GF-D8 (cell line): ENCODE results near the gene CSKMT.
"Not testable (repeated sequence)": the region's sequence is repeated elsewhere in the genome, so short reads cannot be mapped to it uniquely, and the experiment has no call there.

Source experiments
- DNase-seq: peaks from one replicate; lab custom pipeline; 2025; lab: John Stamatoyannopoulos, UW

CSKMT gene, protein sequence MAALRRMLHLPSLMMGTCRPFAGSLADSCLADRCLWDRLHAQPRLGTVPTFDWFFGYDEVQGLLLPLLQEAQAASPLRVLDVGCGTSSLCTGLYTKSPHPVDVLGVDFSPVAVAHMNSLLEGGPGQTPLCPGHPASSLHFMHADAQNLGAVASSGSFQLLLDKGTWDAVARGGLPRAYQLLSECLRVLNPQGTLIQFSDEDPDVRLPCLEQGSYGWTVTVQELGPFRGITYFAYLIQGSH

DNA sequence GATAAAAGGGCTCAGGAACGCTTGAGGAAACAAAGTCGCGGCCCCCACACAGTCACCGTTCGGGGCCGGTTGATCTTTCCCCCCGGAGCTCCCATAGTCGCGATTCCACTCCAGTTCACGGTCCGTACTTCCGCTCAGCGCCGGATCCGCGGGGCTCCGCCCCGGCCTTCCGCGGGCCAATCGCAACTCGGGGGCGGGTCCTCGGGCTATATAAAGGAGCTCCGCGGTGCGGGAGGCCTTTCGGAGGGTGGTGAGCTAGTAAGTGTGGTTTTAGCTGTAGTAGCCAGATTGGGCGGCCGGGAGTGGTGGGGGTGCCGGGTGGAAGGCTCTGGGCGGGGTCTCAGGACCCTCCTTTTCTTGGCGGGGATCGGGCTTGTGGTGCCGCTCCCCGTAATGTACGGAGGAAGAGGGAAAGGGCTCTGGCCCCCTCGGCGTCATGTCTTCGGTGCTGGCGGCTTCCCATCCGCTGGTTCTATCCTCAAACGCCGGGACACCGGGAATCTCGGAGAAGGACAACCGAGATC, at the start of gene CSKMT, which contains the start of gene C11orf98:
Gene CSKMT (plus strand): TSS at position 238 of the 524 bp plus-strand sequence. CDS start 568 bp downstream, outside the sequence.
Gene C11orf98 (minus strand): TSS at position 136 of the 524 bp plus-strand sequence. CDS start 41 bp downstream, at position 95.
- peak; percentile 78 for DNase-seq

DNA sequence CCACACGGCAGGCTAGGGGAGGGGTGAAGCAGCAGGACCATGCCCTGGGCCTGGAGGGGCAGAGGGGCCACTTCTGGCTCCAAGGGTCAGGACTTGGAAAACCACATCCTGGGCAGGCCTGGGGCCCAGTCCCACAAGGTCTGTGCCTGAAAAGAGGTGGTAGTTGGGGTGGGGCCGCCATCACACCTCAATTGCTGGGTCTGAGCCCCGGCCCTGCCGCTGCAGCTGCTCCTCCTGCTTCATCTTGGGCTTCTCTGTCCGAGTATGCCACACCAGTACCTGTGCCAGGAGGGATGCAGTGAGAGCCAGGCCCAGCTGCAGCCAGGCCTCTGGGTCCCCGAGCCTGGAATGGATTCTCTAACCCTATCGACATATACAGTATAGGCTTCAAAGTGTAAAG, 49.6 kb upstream of the CSKMT start:
- no peak for DNase-seq

DNA sequence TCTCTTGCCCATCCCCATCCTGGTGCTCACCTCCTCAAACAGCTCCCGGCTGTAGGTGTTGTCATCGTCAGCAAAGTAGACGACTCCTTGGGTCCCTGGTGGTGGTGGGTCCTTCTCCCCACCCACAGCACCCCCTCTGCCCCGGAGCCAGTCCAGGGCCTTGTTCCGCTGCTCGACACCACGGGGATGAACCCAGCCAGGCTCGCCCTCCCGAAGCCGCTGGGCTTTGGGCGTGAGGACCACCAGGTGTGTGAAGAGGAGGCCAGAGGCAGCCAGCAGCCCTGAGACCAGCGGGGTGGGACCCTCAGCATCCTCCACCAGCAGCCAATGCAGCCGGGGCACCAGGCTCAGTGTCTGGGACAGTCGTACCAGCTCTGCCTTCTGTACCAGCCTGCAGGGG, 48.2 kb upstream of the CSKMT start:
- not testable (repeated sequence) for DNase-seq

DNA sequence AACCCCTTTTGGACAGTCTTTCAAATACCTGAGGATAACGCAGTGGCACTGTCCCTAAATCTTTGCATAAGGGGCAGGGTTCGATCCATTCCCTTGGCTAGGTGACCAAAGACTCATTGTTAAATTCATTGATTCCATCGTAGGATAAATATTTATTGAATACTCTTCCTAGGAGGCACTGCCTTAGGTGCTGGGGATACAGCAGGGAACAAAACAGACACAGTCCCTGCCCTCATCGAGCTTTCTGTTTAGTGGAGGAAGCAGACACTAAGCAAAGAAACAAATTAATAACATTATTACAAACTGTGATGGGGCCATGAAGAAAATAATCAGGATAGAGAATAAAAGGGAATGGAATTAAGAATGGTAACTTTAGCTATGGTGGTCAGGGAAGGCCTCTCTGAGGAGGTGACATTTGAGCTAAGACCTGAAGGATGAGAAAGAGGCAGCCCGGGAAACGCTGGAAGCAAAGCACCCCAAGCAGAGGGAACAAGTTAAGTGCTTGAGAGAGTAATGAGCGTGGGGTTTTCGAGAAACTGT, 44.0 kb upstream of the CSKMT start:
- no peak for DNase-seq

DNA sequence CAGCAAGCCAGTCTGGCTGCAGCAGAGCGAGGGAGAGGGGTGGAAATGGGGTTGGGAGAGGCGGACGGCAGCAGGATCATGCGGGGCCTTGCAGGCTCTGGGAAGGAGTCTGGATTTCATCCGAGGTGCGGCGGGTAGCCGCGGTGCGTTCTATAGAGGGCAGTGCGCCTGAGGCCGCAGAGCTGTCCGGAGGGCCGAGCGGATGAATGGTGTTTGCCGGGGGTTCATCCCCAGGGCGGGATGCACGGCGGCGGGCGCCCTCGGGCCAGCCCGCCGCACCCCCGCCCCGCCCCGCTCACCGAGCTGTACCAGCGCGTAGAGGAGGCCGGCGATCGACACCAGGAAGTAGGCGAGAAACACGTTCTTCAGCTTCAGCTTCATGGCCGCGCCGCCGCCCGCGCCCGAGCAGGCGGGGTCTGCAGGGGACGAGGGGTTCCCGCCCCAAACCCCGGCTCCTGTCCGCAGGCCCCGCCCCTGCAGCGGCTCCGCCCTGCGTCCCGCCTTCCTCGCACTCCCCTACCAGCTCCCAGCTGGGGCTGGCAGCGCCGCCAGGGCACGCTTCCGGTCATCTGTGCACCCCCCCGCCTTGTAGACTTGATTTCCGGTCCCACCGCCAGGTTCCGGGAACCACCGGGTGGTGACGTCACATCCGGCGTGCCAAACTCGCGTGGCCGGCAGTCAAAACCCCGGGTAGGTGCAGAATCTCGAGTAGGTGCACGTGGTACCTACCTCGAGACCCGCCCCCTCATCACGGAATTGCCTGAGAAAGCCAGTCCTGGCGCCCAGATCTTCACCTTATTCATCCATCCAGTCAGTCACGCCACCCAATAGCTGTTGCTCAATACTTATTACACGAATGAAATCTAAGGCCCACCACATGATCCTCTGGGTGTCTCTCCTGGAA, 43.3 kb upstream of the CSKMT start, which contains the start of gene B3GAT3:
Gene B3GAT3 (minus strand): TSS at position 420 of the 904 bp plus-strand sequence. CDS start 39 bp downstream, at position 381.
- DNase-seq, result peak; percentile 84

DNA sequence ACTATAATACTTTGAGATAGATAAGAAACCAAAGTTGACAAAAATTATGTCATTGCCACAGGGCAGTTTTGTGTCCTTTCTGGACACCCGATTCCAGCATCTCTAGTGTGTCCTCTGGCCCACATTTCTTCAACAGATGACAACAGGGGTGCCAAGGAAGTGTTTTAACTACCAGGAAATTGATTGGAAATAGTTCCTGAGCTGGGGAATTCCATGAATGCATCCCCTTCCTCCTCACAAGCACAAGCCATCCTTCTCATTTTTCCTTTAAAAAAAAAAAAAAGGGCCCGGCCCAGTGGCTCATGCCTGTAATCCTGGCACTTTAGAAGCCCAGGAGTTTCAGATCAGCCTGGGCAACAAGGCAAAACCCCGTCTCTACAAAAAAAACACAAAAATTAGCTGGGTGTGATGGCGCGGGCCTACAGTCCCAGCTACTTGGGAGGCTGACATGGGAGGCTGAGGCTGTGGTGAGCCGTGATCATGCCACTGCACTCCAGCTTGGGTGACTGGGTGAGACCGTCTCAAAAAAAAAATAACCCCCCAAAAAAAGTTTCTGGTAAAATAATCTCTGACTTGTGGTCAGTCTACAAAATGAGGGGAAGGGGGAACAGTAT, 42.5 kb upstream of the CSKMT start:
- no peak for DNase-seq

DNA sequence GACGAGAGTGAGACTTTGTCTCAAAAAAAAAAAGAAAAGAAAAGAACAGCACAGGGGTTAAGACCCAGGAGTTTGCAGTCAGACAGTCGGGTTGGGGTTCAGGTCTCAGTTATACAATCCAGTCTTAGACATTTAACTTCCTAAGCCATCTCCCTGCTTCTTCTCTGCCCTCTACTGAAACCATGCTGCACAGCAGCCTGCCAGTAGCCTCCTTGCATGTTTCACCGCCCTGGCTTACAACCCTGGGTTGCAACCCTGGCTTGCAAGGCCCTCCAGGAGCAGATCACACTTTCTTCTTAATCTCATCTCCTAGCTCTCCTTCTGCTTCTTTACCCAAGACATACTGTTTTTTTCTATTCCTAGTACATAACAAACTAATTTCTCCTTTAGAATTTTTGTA, 37.4 kb upstream of the CSKMT start:
- no peak for DNase-seq

DNA sequence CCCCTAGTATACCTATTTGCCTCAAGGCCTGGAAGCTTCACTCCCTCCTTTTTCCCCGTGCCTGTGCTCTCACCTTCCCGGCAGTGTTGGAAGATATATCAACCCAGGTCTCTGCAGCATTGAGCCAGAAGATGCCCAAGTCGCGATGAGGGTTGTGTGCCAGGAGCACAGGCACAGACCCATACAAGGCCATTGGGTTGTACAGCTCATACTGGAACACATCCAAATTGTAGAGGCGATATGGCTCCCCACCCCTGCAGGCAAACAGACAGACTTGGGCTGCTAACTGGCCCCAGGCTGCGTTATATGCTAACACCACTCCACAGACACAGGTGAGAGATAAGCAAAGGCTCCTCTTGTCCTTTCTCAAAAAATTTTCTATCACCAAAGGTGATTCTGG, 32.6 kb upstream of the CSKMT start:
- DNase-seq, result no peak

DNA sequence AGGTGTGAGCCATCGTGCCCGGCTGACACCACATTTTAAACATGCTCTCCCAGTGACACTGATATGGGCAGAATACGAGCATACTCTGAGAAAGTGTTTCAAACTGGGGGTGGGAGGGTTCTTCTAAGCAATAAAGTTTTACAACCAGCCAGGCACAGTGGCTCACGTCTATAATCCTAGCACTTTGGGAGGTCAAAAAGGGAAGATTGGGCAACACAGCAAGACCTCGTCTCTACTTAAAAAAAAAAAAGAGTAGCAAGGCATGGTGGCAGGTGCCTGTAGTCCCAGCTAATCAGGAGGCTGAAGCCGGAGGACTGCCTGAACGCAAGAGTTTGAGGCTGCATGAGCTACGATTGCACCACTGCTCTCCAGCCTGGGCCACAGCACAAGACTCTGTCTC, 20.9 kb upstream of the CSKMT start:
- DNase-seq, result no peak

DNA sequence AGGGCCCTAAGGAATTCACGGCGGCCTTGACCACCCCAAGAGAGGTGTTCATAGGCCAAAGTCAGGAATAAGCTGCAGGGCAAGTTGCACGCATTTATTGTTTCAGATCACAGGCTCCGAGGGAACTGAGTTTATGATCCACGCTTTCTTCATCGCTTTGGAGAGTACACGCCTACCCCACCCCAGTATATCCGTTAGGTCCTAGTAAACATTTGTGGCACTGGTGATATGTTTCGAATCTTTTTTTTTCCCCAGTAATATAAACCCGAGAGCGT, 19.5 kb upstream of the CSKMT start:
- no peak for DNase-seq

DNA sequence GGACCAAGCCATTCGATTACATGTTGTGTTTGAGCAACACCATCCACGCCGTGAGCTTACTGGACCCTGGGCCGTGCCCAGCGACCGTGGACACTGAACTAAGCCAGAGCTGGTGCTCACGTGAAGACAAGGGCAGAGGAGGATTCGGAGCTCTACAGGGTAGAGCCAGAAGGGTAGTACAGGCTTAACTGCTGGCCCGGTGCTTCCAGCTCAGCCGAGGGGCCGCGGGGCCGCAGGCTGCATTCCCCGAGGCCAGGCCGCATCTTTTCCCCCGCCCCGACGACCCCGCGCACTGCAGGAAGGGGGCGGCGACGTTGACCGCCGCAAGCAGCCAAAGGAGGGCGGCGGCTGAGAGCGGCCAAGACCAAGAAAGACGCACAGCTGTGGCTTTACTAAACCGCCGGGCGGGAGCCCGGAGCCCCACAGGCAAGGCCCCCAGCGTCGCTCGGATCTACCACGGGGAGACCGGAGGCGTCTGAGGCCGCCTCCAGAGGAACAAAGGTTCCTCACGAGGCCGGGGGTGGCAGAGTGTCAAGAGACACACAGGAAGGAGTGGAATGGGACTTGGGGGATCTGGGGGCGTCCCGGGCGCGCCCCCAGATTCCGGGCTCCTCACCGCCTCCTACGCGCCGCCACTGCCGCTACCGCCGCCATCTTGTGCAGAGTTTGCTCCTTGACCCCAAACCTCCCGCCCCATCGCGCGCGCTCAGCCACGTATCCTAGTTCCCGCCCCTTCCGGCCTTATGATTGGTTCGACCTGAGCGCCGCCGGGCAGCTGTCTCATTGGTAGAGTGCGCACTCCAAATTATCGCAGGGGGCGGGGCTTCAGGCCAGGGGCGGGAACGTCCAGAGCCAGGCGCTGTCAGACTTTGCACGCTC, 18.9 kb upstream of the CSKMT start, which contains the start of gene GANAB:
Gene GANAB (minus strand): TSS at position 668 of the 879 bp plus-strand sequence. CDS start 14 bp downstream, at position 654.
- peak; percentile 87 for DNase-seq

DNA sequence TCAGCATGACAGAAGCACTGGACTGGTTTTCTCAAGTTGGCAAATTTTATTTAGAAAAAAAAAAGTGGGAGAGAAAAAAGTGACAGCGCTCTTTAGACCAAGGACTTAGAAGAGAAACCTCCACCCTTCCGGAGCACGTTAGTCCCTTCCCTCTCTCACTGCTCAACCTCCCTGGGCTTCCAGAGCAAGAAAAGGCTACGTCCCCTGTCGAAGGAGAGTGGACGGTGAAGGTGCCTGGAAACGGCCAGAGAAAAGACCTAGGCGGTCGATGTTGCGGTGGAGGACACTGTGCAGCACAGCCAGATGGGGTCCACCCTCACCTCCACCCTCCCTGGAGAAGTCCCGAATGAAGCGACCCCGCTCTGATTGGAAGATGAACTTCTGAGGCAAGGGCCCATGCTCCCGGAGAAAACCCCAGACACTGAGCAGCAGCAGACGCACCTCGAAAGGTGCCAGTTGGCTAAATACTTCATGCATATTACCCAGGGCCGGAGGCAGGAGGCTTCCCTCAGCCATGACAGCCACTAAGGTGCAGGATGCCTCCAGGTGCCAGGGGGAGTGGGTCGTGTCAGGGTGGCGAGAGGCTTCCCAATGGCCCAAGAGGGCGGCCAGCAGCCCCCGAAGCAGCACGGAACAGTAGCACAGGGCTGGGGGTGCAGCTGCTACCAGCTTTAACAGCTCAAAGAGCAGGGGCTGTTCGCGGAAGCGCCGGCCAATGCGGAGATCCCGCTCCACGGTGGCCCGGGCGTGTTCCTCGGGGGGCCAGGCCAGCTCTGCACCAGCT, 18.1 kb upstream of the CSKMT start:
- no peak for DNase-seq

DNA sequence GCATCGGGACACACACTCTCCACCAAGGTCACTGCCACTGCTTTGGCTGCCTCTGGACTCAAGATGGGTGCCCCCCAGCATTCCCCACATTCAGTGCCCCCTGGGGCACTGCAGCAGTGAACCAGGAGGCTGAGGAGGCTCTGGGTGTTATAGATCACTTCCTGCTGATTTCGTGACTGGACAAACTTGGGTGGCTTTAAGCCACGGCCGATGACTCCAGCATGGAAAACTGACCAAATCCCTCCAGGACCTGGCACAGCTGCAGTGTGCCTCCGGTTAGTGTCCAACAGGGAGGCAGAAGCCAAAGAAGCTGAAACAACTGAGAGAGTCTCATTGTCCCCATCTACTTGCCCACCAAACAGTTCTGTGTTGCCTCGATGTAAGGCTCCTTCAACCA, 17.5 kb upstream of the CSKMT start:
- no peak for DNase-seq

DNA sequence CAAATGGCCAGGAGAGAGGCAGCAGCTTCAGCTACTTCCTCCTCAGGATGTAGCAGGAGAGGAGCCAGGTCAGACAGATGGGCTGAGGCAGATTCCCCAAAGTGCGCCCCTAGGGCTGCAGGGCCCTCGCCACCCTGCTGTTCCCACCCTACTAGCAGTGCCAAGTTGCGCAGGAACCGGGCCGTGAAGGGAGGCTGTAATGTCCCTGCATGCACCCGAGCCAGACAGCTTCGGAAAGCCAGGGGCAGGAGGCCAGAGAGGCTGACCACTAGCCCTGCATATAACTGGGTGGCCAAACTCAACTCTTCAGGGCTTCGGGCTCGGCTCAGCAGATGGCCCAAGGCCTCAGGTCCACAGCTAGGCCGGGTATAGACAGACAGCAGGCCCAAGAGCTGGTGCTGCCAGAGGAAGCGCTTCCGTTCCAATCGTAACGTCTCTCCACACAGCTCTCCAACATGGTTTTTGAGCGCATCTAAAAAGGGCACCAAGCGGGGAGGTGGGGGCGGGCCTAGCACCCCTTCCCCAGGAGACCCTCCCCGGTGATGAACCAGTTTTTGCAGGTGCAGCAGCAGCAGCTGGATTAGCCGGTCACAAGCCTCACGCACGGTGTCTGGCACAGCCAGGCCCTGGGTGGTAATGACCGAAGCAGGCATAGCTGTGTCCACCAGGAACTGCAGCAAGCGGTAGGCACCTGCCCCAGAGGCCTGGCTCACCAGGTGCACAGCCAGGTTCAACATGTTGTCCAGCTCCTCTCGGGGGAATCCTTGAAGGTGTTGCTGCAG, 16.7 kb upstream of the CSKMT start:
- DNase-seq, result no peak

DNA sequence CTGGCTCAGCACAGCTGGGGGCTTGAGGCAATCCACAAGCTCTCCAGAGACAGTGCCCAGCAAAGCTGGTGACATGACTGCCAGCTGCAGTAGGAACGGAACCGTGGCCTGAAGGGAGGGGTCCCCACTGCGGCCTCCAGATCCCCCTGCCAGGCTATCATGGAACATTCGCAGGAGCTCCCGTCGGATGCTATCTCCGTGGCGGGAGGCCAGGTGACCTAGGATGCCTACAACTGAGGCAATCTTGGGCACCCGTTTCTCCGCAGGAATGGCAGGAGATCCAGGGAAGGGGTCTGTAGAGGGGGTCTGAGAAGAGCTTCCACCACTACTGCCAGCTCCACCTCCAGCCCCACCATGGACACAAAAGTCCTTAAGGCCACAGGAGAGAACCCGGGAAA, 16.1 kb upstream of the CSKMT start:
- DNase-seq, result no peak

DNA sequence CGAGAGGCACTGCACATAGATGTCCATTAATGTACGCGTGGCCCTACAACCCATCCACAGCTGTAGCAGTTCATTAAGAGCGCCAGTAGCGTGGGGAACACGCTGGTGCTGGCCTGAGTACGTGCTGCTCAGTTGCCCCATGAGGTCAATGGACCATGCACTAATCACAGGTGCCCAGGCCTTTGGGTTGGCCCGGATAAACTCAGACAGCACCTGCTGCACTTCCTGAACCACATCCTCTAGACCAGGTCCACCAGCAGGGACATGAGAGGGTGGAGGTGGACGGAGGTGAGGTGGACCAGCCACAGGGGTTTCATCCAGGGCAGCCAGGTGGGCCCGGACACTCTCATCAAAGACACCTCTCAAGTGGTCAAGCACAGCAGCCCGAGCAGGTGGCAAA, 15.6 kb upstream of the CSKMT start:
- DNase-seq, result no peak

DNA sequence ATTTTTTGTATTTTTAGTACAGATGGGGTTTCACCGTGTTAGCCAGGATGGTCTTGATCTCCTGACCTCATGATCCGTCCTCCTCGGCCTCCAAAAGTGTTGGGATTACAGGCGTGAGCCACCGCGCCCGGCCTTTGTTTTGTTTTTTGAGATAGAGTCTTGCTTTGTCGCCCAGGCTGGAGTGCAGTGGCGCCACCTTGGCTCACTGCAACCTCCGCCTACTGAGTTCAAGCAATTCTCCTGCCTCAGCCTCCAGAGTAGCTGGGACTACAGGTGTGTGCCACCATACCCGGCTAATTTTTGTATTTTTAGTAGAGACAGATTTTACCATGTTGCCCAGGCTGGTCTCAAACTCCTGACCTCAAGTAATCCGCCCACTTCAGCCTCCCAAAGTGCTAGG, 14.8 kb upstream of the CSKMT start:
- not testable (repeated sequence) for DNase-seq

DNA sequence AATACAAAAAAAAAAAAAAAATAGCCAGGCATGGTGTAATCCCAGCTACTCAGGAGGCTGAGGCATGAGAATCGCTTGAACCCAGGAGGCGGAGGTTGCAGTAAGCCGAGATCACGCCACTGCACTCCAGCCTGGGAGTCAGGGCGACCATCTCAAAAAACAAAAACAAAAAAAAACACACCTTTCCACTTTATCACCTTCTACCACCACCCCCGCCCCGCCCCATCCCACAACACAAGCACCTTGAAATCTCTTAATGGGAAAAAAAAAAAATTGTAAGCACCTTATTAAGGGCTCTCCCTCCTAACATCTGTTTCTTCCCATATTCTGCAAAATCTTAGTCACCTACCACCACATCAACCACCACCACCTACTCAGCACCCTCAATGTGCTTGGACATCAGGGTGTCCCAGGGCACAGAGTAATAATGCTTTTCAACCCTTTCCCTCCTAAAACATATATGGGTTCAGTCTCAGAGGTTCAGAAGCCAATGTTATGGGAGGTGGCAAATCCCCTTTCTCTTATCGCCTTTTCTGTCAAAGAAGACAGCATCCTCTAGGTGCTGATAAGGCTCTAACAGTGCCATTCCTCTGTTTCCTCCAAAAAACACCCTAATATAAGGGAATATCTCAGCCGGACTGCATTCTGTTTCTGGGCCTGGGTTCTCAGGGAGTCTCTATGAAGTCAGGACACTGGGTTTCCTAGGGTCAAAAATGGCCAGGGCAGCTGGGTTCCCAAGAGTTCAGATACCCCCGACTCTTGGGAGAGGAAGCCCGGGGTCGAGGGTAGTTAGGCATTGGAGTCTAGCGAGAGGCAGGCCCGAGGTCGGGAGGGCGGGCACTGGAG, 12.7 kb upstream of the CSKMT start:
- DNase-seq, result no peak

DNA sequence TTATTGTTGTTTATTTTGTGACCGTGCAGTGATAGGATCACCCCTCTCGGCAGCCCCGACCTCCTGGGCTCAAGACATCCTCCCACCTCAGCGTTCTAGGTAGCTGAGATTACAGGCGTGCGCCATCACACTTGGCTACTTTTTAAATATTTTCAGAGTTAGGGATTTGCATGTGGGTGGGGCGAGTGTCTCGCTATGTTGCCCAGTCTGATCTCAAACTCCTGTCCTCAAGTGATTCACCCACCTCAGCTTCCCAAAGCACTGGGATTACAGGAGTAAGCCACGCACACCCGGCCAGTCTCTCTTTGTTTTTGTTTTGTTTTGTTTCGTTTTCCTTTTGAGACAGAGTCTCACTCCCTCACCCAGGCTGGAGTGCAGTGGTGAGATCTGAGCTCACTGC, 10.8 kb upstream of the CSKMT start:
- DNase-seq, result no peak
